Measurements from ENCODE around the gene HECA.
"Not testable (repeated sequence)": the region's sequence is repeated elsewhere in the genome, so short reads cannot be mapped to it uniquely, and the experiment has no call there.

HECA gene

DNA sequence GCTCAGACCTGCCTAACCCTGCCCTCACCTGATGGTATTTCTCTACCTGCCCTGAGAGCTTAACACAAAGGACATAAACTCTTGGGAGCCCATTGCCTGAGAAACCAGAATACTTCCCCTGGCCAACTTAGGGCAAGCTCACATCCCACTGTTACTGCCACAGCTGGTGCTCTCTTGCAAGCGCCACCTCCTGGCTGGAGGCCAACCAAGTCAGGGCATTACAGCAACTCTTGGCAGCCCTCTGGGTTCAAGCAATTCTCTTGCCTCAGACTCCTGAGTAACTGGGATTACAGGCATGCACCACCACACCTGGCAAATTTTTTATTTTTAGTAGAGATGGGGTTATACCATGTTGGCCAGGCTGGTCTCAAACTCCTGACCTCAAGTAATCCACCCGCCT lies 70.1 kb downstream of the HECA start:
- H3K4me3 Mint-ChIP-seq, result no peak overlapping the region
- peaks cover 17% of the 10 kb centered on the region for H3K9me3 Mint-ChIP-seq
- H3K36me3 Mint-ChIP-seq (ENCODE audit: insufficient read depth), result no peaks in the 10 kb centered on the region
- H3K27me3 Mint-ChIP-seq, result no peaks in the 10 kb centered on the region
- no peak for ATAC-seq (replicated peaks; ENCODE audit: extremely low read depth, poor library complexity, severe bottlenecking)
- H3K4me1 Mint-ChIP-seq, result no peaks in the 10 kb centered on the region
- DNase-seq (ENCODE audit: low spot score in 2 of 2), result no peak
- no peak overlapping the region for H3K27ac Mint-ChIP-seq (ENCODE audit: low read depth)

DNA sequence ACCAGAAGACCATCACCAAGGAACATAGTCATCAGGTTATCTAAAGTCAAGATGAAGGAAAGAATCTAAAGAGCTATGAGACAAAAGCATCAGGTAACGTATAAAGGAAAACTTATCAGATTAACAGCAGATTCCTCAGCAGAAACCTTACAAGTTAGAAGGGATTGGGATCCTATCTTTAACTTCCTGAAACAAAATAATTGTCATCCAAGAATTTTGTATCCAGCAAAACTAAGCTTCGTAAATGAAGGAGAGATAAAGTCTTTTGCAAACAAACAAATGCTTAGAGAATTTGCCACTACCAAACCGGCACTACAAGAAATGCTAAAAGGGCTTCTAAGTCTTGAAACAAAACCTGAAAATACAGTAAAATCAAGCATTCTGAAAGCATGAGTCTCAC lies 71.0 kb downstream of the HECA start:
- no peaks in the 10 kb centered on the region for H3K36me3 Mint-ChIP-seq (ENCODE audit: insufficient read depth)
- ATAC-seq (replicated peaks; ENCODE audit: extremely low read depth, poor library complexity, severe bottlenecking) (no peak), DNase-seq (ENCODE audit: low spot score in 2 of 2) (no peak)
- no peak overlapping the region for H3K4me3 Mint-ChIP-seq
- H3K9me3 Mint-ChIP-seq, result peaks cover 17% of the 10 kb centered on the region
- no peaks in the 10 kb centered on the region for H3K4me1 Mint-ChIP-seq
- H3K27ac Mint-ChIP-seq (ENCODE audit: low read depth), result no peak overlapping the region
- H3K27me3 Mint-ChIP-seq, result no peaks in the 10 kb centered on the region

DNA sequence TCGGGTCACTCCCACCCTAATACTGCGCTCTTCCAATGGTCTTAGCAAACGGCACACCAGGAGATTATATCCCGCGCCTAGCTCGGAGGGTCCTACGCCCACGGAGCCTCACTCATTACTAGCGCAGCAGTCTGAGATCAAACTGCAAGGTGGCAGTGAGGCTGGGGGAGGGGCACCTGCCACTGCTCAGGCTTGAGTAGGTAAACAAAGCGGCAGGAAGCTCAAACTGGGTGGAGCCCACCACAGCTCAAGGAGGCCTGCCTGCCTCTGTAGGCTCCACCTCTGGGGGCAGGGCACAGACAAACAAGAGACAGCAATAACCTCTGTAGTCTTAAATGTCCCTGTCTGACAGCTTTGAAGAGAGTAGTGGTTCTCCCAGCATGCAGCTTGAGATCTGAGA lies 75.9 kb downstream of the HECA start:
- H3K36me3 Mint-ChIP-seq (ENCODE audit: insufficient read depth); H3K27ac Mint-ChIP-seq (ENCODE audit: low read depth); H3K4me1 Mint-ChIP-seq; DNase-seq (ENCODE audit: low spot score in 2 of 2); H3K27me3 Mint-ChIP-seq; H3K4me3 Mint-ChIP-seq; ATAC-seq (replicated peaks; ENCODE audit: extremely low read depth, poor library complexity, severe bottlenecking): not testable (repeated sequence)
- H3K9me3 Mint-ChIP-seq, result peaks cover 17% of the 10 kb centered on the region

DNA sequence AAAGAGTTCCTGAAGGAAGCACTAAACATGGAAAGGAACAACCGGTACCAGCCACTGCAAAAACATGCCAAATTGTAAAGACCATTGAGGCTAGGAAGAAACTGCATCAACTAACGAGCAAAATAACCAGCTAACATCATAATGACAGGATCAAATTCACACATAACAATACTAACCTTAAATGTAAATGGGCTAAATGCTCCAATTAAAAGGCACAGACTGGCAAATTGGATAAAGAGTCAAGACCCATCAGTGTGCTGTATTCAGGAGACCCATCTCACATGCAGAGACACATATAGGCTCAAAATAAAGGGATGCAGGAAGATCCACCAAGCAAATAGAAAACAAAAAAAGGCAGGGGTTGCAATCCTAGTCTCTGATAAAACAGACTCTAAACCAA lies 77.6 kb downstream of the HECA start:
- not testable (repeated sequence) for DNase-seq (ENCODE audit: low spot score in 2 of 2); H3K4me3 Mint-ChIP-seq; ATAC-seq (replicated peaks; ENCODE audit: extremely low read depth, poor library complexity, severe bottlenecking); H3K36me3 Mint-ChIP-seq (ENCODE audit: insufficient read depth); H3K4me1 Mint-ChIP-seq; H3K27ac Mint-ChIP-seq (ENCODE audit: low read depth); H3K27me3 Mint-ChIP-seq
- peaks cover 13% of the 10 kb centered on the region for H3K9me3 Mint-ChIP-seq

DNA sequence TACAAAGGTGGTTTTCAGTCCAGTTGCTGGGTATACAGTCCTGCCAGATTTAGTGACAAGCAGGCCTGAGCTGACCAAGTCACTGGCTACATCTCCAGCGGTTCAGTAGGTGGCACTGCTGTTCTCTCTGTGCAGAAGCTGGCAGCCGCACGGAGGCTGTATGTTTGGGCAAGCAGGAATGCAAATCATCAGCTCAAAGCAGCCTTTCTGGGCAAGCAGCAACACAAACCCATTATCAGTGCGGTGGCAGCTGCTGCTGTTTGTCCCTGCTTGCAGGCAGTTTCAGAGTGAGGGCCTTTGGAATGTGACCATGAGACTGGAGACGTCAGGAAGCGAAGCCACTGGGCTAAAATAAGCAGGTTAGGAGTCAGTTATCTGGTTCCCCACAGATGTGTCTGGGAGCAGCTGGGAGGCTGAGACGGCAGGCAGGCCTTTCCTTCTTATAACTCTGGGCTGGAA lies 84.4 kb downstream of the HECA start:
- Mint-ChIP-seq H3K9me3 (no peaks in the 10 kb centered on the region), H3K36me3 (ENCODE audit: insufficient read depth) (no peaks in the 10 kb centered on the region), H3K27me3 (no peaks in the 10 kb centered on the region), H3K4me3 (no peak overlapping the region), H3K27ac (ENCODE audit: low read depth) (peak overlapping the region; percentile 56), H3K4me1 (peaks cover 7% of the 10 kb centered on the region)
- ATAC-seq (replicated peaks; ENCODE audit: extremely low read depth, poor library complexity, severe bottlenecking), result peak; percentile 93
- DNase-seq (ENCODE audit: low spot score in 2 of 2), result peak; percentile 34 to 48

DNA sequence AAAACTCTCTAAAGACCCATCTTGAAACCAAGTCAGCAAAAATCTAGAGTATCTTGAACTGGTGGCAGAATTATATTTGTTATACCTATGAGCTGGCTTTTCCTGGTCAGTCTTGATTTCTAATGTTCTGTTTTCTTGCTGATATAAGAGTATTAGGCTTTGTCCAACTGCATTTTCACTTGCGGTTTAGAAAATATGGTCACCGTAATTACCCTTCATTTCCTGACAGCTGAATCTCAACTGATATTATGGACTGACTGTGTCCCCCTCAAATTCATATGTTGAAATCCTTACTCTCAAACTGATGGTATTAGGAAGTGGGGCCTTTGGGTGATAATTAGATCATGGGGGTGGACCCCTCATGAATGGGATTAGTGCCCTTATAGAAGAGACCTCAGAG lies 84.9 kb downstream of the HECA start:
- DNase-seq (ENCODE audit: low spot score in 2 of 2), result no peak
- no peak for ATAC-seq (replicated peaks; ENCODE audit: extremely low read depth, poor library complexity, severe bottlenecking)
- Mint-ChIP-seq H3K27me3 (no peaks in the 10 kb centered on the region), H3K9me3 (no peaks in the 10 kb centered on the region), H3K4me1 (peaks cover 7% of the 10 kb centered on the region), H3K27ac (ENCODE audit: low read depth) (peak overlapping the region; percentile 56), H3K36me3 (ENCODE audit: insufficient read depth) (no peaks in the 10 kb centered on the region), H3K4me3 (no peak overlapping the region)

DNA sequence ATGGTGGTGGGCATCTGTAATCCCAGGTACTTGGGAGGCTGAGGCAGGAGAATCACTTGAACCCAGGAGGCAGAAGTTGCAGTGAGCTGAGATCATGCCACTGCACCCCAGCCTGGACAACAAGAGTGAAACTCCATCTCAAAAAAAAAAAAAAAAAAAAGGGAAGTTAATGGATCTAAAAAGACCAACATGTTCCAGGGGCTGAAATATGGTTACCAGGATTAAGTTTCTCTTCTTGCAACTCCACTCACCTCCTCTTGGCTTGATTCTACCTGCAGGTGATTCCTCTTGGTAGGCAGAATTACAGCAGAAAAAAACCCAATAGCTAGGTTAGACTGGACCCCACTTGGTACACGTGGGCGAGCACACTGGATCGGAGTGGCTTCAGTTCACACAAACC lies 93.5 kb downstream of the HECA start:
- DNase-seq (ENCODE audit: low spot score in 2 of 2); H3K36me3 Mint-ChIP-seq (ENCODE audit: insufficient read depth); H3K4me3 Mint-ChIP-seq; H3K4me1 Mint-ChIP-seq; H3K27ac Mint-ChIP-seq (ENCODE audit: low read depth); H3K9me3 Mint-ChIP-seq; ATAC-seq (replicated peaks; ENCODE audit: extremely low read depth, poor library complexity, severe bottlenecking); H3K27me3 Mint-ChIP-seq: not testable (repeated sequence)
